ENCODE results near the gene STAB2.

Gene STAB2

GRCh38 chr12:103697971-103698751, 111.1 kb downstream of the STAB2 start:
- no peak for DNase-seq

GRCh38 chr12:103698752-103699560, 111.9 kb downstream of the STAB2 start:
- no peak for DNase-seq

GRCh38 chr12:103705098-103705497, 118.0 kb downstream of the STAB2 start:
- no peak for DNase-seq

- no peak for DNase-seq
These were observed 118.9 kb downstream of the STAB2 start for GRCh38 chr12:103705927-103706326.

- no peak for DNase-seq
These were observed 120.4 kb downstream of the STAB2 start for GRCh38 chr12:103707446-103707845.

- DNase-seq: no peak
These were observed 123.5 kb downstream of the STAB2 start for GRCh38 chr12:103710544-103710943.

GRCh38 chr12:103712216-103712615, 125.1 kb downstream of the STAB2 start:
- no peak for DNase-seq

- DNase-seq: no peak
These were observed 128.4 kb downstream of the STAB2 start for GRCh38 chr12:103715494-103715893.

GRCh38 chr12:103716517-103717196, 129.6 kb downstream of the STAB2 start:
- DNase-seq: no peak

- DNase-seq: no peak
These were observed 138.3 kb downstream of the STAB2 start for GRCh38 chr12:103725398-103725797.

- no peak for DNase-seq
These were observed 140.6 kb downstream of the STAB2 start for GRCh38 chr12:103727638-103728037.

GRCh38 chr12:103728323-103728722, 141.2 kb downstream of the STAB2 start:
- DNase-seq: no peak

- DNase-seq: no peak
These were observed 142.4 kb downstream of the STAB2 start for GRCh38 chr12:103729499-103729898.

GRCh38 chr12:103731539-103731938, 144.5 kb downstream of the STAB2 start:
- DNase-seq: no peak

GRCh38 chr12:103734863-103735262, 147.8 kb downstream of the STAB2 start:
- no peak for DNase-seq

- no peak for DNase-seq
These were observed 148.2 kb downstream of the STAB2 start for GRCh38 chr12:103735291-103735690.

GRCh38 chr12:103736572-103736971, 149.5 kb downstream of the STAB2 start:
- DNase-seq: no peak

- no peak for DNase-seq
These were observed 150.8 kb downstream of the STAB2 start for GRCh38 chr12:103737881-103738280.

GRCh38 chr12:103742349-103742932, 155.4 kb downstream of the STAB2 start:
- peak; percentile 70 for DNase-seq

GRCh38 chr12:103743788-103744187, 156.7 kb downstream of the STAB2 start:
- DNase-seq: no peak

- DNase-seq: no peak
These were observed 158.9 kb downstream of the STAB2 start for GRCh38 chr12:103745962-103746361.

- no peak for DNase-seq
These were observed 160.9 kb downstream of the STAB2 start for GRCh38 chr12:103748002-103748401.

- DNase-seq: no peak
These were observed 161.8 kb downstream of the STAB2 start for GRCh38 chr12:103748875-103749274.
